ENCODE results near the gene PLEKHG5. TPM values are rescaled to one million over a fixed set of nuclear protein-coding genes. Genes with fewer than 3 reads are reported as not detected.

The PLEKHG5 gene
- total and polyA plus RNA-seq, 2 donors (not counting 1 experiment from before 2014, with no cell fraction given) = 0.13 to 0.20 TPM

DNA sequence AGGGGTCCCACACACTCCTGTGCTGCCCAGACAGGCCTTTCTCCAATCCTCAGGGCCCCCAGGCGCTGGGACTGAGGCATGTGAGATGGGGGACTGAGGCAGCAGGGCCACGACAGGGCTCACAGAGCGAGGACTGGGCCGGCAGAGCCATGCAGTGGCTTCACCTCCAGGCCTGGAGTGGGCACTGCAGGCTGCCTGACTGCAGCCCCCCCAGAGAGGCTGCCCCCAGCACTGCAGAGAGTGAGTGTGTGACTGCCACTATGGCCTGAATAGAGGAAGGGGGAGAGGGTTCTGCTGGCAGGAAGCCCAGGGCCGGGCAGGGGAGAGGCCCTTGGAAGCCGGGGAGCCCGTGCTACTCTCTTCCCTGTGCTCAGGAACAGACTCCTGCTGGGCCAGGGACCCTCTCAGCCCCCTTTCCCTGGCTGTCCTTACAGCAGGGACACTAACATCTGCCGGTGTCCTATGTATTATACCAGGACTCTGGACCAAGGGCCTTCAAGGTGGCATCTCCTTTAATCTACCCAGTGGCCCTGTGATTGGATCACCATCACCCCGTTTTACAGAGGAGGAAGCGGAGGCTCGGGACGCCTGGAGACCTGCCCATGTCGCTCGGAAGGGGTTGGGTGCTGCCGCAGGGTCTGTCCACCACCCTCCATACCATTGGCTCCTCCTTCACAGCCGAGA, 20.2 kb upstream of the PLEKHG5 start:
- POLR2A ChIA-PET = no interaction called here
- Histone ChIP-seq H3K4me3 (ENCODE audit: control extremely low read depth in 1 of 5, extremely low read depth in 1 of 5, insufficient read depth in 1 of 5, low read depth in 2 of 5, low read length in 4 of 5) (no peak overlapping the region), H3K9ac (ENCODE audit: low read length) (no peak overlapping the region), H3K4me2 (replicated peaks; ENCODE audit: low read depth, low read length, poor library complexity, severe bottlenecking) (no peak overlapping the region), H3K9me3 (ENCODE audit: control extremely low read depth in 1 of 3, control insufficient read depth in 2 of 3, insufficient read depth in 1 of 3, low read length in 2 of 3) (no peaks in the 10 kb centered on the region), H4K20me1 (ENCODE audit: control insufficient read depth, insufficient read depth, low read length, poor library complexity, severe bottlenecking) (no peaks in the 10 kb centered on the region), H3K36me3 (replicated peaks in 1 of 2; ENCODE audit: control extremely low read depth in 1 of 2, control insufficient read depth in 1 of 2, extremely low read depth in 1 of 2, insufficient read depth in 2 of 2, low read length in 1 of 2) (no peaks in the 10 kb centered on the region), H3K4me1 (ENCODE audit: control insufficient read depth in 2 of 2, insufficient read depth in 2 of 2, low read length in 2 of 2) (peaks cover 0 to 10% of the 10 kb centered on the region in 2 donors), H3K27ac (ENCODE audit: low read length in 2 of 2) (no peak overlapping the region), H3K79me2 (ENCODE audit: control insufficient read depth, insufficient read depth, low read length) (no peaks in the 10 kb centered on the region), H2AFZ (ENCODE audit: insufficient read depth, low read depth, low read length, poor library complexity, severe bottlenecking) (no peak overlapping the region), H3K27me3 (replicated peaks in 1 of 4; ENCODE audit: control extremely low read depth in 1 of 4, control insufficient read depth in 3 of 4, insufficient read depth in 4 of 4, low read length in 3 of 4) (peaks cover 0 to 2% (median 0%) of the 10 kb centered on the region in 4 experiments)
- no peak for ATAC-seq (ENCODE audit: low read depth)
- peaks cover 5% of the 10 kb centered on the region for H3K27me3 Mint-ChIP-seq
- intact Hi-C loops (cut with micrococcal nuclease) = no loop called here
- H3K4me1 Mint-ChIP-seq = no peaks in the 10 kb centered on the region
- no peak for TF ChIP-seq EZH2 (IDR thresholded peaks at IDR 0.05; ENCODE audit: borderline replicate concordance, insufficient read depth, low read depth, low read length, poor library complexity, severe bottlenecking)
- TF ChIP-seq, protein P1, sequence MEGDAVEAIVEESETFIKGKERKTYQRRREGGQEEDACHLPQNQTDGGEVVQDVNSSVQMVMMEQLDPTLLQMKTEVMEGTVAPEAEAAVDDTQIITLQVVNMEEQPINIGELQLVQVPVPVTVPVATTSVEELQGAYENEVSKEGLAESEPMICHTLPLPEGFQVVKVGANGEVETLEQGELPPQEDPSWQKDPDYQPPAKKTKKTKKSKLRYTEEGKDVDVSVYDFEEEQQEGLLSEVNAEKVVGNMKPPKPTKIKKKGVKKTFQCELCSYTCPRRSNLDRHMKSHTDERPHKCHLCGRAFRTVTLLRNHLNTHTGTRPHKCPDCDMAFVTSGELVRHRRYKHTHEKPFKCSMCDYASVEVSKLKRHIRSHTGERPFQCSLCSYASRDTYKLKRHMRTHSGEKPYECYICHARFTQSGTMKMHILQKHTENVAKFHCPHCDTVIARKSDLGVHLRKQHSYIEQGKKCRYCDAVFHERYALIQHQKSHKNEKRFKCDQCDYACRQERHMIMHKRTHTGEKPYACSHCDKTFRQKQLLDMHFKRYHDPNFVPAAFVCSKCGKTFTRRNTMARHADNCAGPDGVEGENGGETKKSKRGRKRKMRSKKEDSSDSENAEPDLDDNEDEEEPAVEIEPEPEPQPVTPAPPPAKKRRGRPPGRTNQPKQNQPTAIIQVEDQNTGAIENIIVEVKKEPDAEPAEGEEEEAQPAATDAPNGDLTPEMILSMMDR (IDR thresholded peaks at IDR 0.05) = no peak
- H3K27ac Mint-ChIP-seq = no peak overlapping the region
- CTCF ChIA-PET = interaction anchor here (2.0 kb wide), 1 partner anchor 11 kb away, joined by 8 read pairs; no protein-coding TSS in a partner anchor
- DNase-seq = no peak
- 90% methylated on average over 16 of the region's 16 CpGs for WGBS (ENCODE audit: insufficient coverage)
- no peak overlapping the region for H3K4me3 Mint-ChIP-seq
- H3K9me3 Mint-ChIP-seq (ENCODE audit: insufficient read depth) = no peaks in the 10 kb centered on the region

DNA sequence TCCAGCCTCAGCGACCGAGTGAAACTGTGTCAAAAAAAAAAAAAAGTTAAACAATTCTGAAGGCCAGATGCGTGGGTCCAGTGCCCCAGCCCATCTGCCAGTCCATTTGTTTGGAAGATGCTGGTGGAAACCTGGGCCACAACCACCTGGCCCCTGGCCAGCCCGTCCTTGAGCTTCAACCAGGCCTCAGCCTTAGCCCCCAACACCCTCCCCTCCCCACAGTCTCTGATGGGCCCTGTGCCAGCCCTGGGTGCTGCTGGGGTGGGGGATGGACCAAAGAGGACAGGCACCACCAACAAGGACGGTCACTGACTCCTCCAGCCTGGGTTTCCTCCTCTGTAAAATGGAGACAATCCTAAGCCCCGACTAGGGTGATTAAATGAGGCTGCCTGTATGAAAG, 19.6 kb upstream of the PLEKHG5 start:
- ChIA-PET POLR2A (no interaction called here), CTCF (no interaction called here)
- no peaks in the 10 kb centered on the region for H3K79me2 ChIP-seq (ENCODE audit: control insufficient read depth, insufficient read depth, low read length)
- TF ChIP-seq, protein P1 (IDR thresholded peaks at IDR 0.05) = no peak
- no peak for TF ChIP-seq EZH2 (IDR thresholded peaks at IDR 0.05; ENCODE audit: borderline replicate concordance, insufficient read depth, low read depth, low read length, poor library complexity, severe bottlenecking)
- no peaks in the 10 kb centered on the region for H3K36me3 ChIP-seq (replicated peaks in 1 of 2; ENCODE audit: control extremely low read depth in 1 of 2, control insufficient read depth in 1 of 2, extremely low read depth in 1 of 2, insufficient read depth in 2 of 2, low read length in 1 of 2)
- Mint-ChIP-seq H3K9me3 (ENCODE audit: insufficient read depth) (no peaks in the 10 kb centered on the region), H3K4me1 (no peaks in the 10 kb centered on the region), H3K27ac (no peak overlapping the region), H3K27me3 (peaks cover 6% of the 10 kb centered on the region), H3K4me3 (no peak overlapping the region)
- H3K4me1 ChIP-seq (ENCODE audit: control insufficient read depth in 2 of 2, insufficient read depth in 2 of 2, low read length in 2 of 2) = peaks cover 0 to 10% of the 10 kb centered on the region in 2 donors
- DNase-seq = no peak
- intact Hi-C loops (cut with micrococcal nuclease) = no loop called here
- no peak overlapping the region for H3K27ac ChIP-seq (ENCODE audit: low read length in 2 of 2)
- no peak overlapping the region for H3K4me2 ChIP-seq (replicated peaks; ENCODE audit: low read depth, low read length, poor library complexity, severe bottlenecking)
- 62% methylated on average over 4 of the region's 6 CpGs for WGBS (ENCODE audit: insufficient coverage)
- no peak overlapping the region for H3K4me3 ChIP-seq (ENCODE audit: control extremely low read depth in 1 of 5, extremely low read depth in 1 of 5, insufficient read depth in 1 of 5, low read depth in 2 of 5, low read length in 4 of 5)
- no peak overlapping the region for H2AFZ ChIP-seq (ENCODE audit: insufficient read depth, low read depth, low read length, poor library complexity, severe bottlenecking)
- no peaks in the 10 kb centered on the region for H3K9me3 ChIP-seq (ENCODE audit: control extremely low read depth in 1 of 3, control insufficient read depth in 2 of 3, insufficient read depth in 1 of 3, low read length in 2 of 3)
- peaks cover 0 to 2% (median 0%) of the 10 kb centered on the region in 4 experiments for H3K27me3 ChIP-seq (replicated peaks in 1 of 4; ENCODE audit: control extremely low read depth in 1 of 4, control insufficient read depth in 3 of 4, insufficient read depth in 4 of 4, low read length in 3 of 4)
- no peaks in the 10 kb centered on the region for H4K20me1 ChIP-seq (ENCODE audit: control insufficient read depth, insufficient read depth, low read length, poor library complexity, severe bottlenecking)
- no peak overlapping the region for H3K9ac ChIP-seq (ENCODE audit: low read length)
- no peak for ATAC-seq (ENCODE audit: low read depth)

Measured in B cell (primary cell).